PC-3 (cell line): ENCODE results near the gene PTPN21. TPM values are rescaled to one million over a fixed set of nuclear protein-coding genes. Genes with fewer than 3 reads are reported as not detected.

ENCODE experiments used
- ATAC-seq: fragments of 200-7000 bp; cut with Tn5 transposase; 2 replicates; pipeline ENCODE4 v1.9.1; 2020; ENCODE audit warnings: mild to moderate bottlenecking, moderate library complexity
- BruUV-seq: library from RNA; stranded (reverse); fragments of 400-500 nt; replicated peaks from 2 replicates; lab custom pipeline; 2021; lab: Mats Ljungman, UMichigan
- CTCF ChIA-PET: fragments of 300-600 bp; sonication (Branson Sonifier 250); formaldehyde crosslinking; loops from one replicate; lab custom pipeline; 2022; ENCODE audit warnings: antibody characterized with exemption; lab: Charles Lee
- POLR2A ChIA-PET: fragments of 300-600 bp; sonication (Branson Sonifier 250); formaldehyde crosslinking; loops from one replicate; lab custom pipeline; 2022; ENCODE audit warnings: antibody characterized with exemption; ENCODE audit not compliant: unreplicated experiment; lab: Charles Lee
- DNase-seq: peaks from one replicate; pipeline ENCODE4 v3.0.0-alpha.2; 2015
- H2AFZ ChIP-seq: fragments of 300-600 bp; sonication (generic); 2 replicates; pipeline ENCODE4 v1.6.0; 2016; ENCODE audit warnings: antibody characterized with exemption, low read length
- H3F3A ChIP-seq: fragments of 300-600 bp; sonication (generic); one replicate; pipeline ENCODE4 v1.6.0; 2017; ENCODE audit warnings: antibody characterized with exemption, low read length, control low read depth, mild to moderate bottlenecking; ENCODE audit not compliant: unreplicated experiment
- H3K27ac ChIP-seq: fragments of 300-600 bp; sonication (generic); 2 replicates; pipeline ENCODE4 v1.5.1; 2016; ENCODE audit warnings: mild to moderate bottlenecking, low read length
- H3K27me3 ChIP-seq: fragments of 300-600 bp; sonication (generic); 2 replicates; pipeline ENCODE4 v1.6.1; 2016; ENCODE audit warnings: low read length, mixed read lengths
- H3K36me3 ChIP-seq: fragments of 300-600 bp; sonication (generic); 2 replicates; pipeline ENCODE4 v1.6.1; 2016; ENCODE audit warnings: low read depth, mixed run types, low read length, mixed read lengths
- H3K4me1 ChIP-seq: fragments of 300-600 bp; sonication (generic); 2 replicates; pipeline ENCODE4 v1.5.1; 2016; ENCODE audit warnings: low read length; ENCODE audit not compliant: insufficient read depth
- H3K4me2 ChIP-seq: fragments of 300-600 bp; sonication (generic); 2 replicates; pipeline ENCODE4 v1.6.0; 2016; ENCODE audit warnings: low read length
- H3K4me3 ChIP-seq: fragments of 300-600 bp; sonication (generic); 2 replicates; pipeline ENCODE4 v1.5.1; 2016; ENCODE audit warnings: mild to moderate bottlenecking, low read length, mixed read lengths
- H3K79me2 ChIP-seq: fragments of 300-600 bp; sonication (generic); 2 replicates; pipeline ENCODE4 v1.6.1; 2017; ENCODE audit warnings: low read length, mixed read lengths
- H3K9ac ChIP-seq: fragments of 300-600 bp; sonication (generic); 2 replicates; pipeline ENCODE4 v1.6.0; 2016; ENCODE audit warnings: mild to moderate bottlenecking, low read length
- H3K9me2 ChIP-seq: fragments of 300-600 bp; sonication (generic); replicated peaks from 2 replicates; pipeline ENCODE4 v1.6.1; 2016; ENCODE audit warnings: mixed run types, low read length, mixed read lengths
- H3K9me3 ChIP-seq: fragments of 300-600 bp; sonication (generic); 2 replicates; pipeline ENCODE4 v1.6.1; 2016; ENCODE audit warnings: low read length, mixed read lengths
- H4K20me1 ChIP-seq: fragments of 300-600 bp; sonication (generic); 2 replicates; pipeline ENCODE4 v1.6.1; 2016; ENCODE audit warnings: low read length, mixed read lengths
- EZH2 ChIP-seq: fragments of 300-600 bp; sonication (generic); IDR thresholded peaks from one replicate; pipeline ENCODE4 v1.6.1; 2017; ENCODE audit warnings: antibody characterized with exemption, mild to moderate bottlenecking, low read length; ENCODE audit not compliant: unreplicated experiment
- EZH2phosphoT487 ChIP-seq: fragments of 300-600 bp; sonication (generic); IDR thresholded peaks from 2 replicates; pipeline ENCODE4 v1.6.1; 2018; ENCODE audit warnings: mild to moderate bottlenecking, antibody characterized with exemption, low read length, borderline replicate concordance
- intact Hi-C: fragments of 100-400 bp; cut with micrococcal nuclease; formaldehyde crosslinking; loops from 2 replicates; pipeline ENCODE4 v1.9.0; 2023
- total RNA-seq: library from RNA; depleted of rRNA; stranded (reverse); fragments of >200 nt; gene quantifications from 2 replicates; pipeline ENCODE4 v1.2.3, GENCODE V29; 2014
- TF ChIP-seq, protein P1 (sequence below): fragments of 300-600 bp; sonication (generic); conservative IDR thresholded peaks from 2 replicates; pipeline ENCODE4 v1.5.1; 2017; ENCODE audit warnings: antibody characterized with exemption, low read depth, mild to moderate bottlenecking, low read length

PTPN21 gene
- total RNA-seq, 1 experiment from 2014 or later, result 6.3 TPM

DNA sequence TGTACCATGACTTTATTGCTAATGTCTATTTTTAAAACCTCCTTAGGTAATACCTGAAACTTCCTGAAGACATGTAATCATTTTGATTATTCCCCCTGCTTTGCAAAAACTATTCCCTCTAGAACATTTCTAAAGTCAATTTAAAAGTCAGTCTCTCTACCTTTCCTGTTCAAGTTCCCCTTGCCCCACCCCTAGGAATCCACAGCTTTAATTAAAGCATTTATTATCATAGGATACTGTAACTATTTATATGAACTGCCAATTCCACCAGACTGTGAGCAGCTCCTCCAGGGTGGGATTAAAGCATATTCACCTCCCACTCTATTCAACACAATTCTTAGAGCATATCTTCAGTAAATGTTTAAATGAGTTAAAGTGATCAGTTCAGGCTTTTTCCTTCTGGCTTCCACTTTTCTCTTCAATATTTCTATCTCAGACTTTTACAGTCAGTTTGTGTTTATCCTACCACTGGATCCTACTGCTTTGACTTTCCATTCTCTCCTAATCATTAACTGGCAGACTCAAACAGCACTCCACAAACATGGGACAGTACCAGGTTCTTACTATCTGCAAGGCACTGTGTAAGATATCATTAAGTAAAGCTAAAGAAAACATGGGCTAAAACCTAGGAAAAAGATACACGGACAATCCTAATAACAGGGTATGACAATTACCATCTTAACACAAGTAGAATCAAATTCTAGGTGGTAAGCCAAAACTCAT, 39.1 kb downstream of the PTPN21 start:
- ChIA-PET CTCF (no interaction called here), POLR2A (no interaction called here)
- Histone ChIP-seq H3K27me3 (no peaks in the 10 kb centered on the region), H3K4me2 (no peak overlapping the region), H3K4me3 (no peak overlapping the region), H3K36me3 (0 out of 2 replicates have a peak, but pooled peaks cover 2% of the 10 kb centered on the region), H3F3A (no peaks in the 10 kb centered on the region), H2AFZ (no peak overlapping the region), H4K20me1 (no peaks in the 10 kb centered on the region), H3K9me3 (no peaks in the 10 kb centered on the region), H3K9me2 (no peaks in the 10 kb centered on the region), H3K79me2 (no peaks in the 10 kb centered on the region), H3K9ac (no peak overlapping the region), H3K27ac (no peak overlapping the region), H3K4me1 (peaks cover 20% of the 10 kb centered on the region)
- intact Hi-C loops, result no loop called here
- ATAC-seq (no peak), DNase-seq (no peak)
- TF ChIP-seq EZH2phosphoT487 (no peak), EZH2 (no peak)
- TF ChIP-seq, protein P1, sequence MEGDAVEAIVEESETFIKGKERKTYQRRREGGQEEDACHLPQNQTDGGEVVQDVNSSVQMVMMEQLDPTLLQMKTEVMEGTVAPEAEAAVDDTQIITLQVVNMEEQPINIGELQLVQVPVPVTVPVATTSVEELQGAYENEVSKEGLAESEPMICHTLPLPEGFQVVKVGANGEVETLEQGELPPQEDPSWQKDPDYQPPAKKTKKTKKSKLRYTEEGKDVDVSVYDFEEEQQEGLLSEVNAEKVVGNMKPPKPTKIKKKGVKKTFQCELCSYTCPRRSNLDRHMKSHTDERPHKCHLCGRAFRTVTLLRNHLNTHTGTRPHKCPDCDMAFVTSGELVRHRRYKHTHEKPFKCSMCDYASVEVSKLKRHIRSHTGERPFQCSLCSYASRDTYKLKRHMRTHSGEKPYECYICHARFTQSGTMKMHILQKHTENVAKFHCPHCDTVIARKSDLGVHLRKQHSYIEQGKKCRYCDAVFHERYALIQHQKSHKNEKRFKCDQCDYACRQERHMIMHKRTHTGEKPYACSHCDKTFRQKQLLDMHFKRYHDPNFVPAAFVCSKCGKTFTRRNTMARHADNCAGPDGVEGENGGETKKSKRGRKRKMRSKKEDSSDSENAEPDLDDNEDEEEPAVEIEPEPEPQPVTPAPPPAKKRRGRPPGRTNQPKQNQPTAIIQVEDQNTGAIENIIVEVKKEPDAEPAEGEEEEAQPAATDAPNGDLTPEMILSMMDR, result no peak
- no TSS peak for BruUV-seq

DNA sequence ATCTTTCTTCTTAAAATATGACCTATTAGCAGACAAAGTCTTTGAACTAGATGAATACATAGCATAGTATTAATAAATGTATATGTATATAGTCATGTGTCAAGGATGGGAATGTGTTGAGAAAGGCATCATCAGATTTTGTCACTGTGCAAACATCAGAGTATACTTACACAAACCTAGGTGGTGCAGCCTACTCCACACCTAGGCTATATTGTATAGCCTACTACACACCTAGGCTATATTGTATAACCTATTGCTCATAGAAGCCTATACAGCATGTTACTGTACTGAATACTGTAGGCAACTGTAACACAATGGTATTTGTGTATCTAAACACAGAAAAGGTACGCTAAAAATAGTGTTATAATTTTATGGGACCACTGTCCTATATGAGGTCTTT, 47.6 kb downstream of the PTPN21 start:
- no peaks in the 10 kb centered on the region for H3K9me3 ChIP-seq
- H3K4me2 ChIP-seq, result no peak overlapping the region
- peak; percentile 49 for ATAC-seq
- ChIA-PET POLR2A (no interaction called here), CTCF (no interaction called here)
- peak; percentile 33 for DNase-seq
- H3K9ac ChIP-seq, result no peak overlapping the region
- H3K4me3 ChIP-seq, result no peak overlapping the region
- no peak overlapping the region for H2AFZ ChIP-seq
- no peaks in the 10 kb centered on the region for H3K27me3 ChIP-seq
- no peak overlapping the region for H3K27ac ChIP-seq
- H3K9me2 ChIP-seq, result no peaks in the 10 kb centered on the region
- peaks cover 18% of the 10 kb centered on the region for H3K4me1 ChIP-seq
- no peaks in the 10 kb centered on the region for H3F3A ChIP-seq
- intact Hi-C loops, result no loop called here
- no peaks in the 10 kb centered on the region for H3K79me2 ChIP-seq
- H3K36me3 ChIP-seq, result peaks cover 6% of the 10 kb centered on the region; the same call in 1 of the 2 replicates
- no TSS peak for BruUV-seq
- no peaks in the 10 kb centered on the region for H4K20me1 ChIP-seq
- no peak for TF ChIP-seq EZH2
- TF ChIP-seq, protein P1, result no peak

DNA sequence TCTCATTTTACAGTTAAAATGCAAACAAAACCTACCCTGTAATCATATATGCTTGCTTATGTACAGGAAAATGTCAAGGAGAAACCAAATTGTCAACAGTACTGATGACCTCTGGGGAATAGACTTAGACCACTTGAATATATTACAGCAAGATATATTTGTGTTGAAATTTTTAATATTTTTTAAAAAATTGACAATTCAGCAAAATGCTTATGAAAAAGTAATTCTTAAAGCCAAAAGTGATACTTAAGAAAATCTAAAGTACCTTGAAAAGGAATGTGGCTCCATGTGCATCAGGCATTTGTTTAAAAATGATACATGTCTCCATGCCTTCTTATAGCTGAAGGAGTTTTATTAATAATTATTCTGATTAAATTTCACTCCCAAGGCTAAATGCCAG, 49.2 kb downstream of the PTPN21 start:
- Histone ChIP-seq H3K4me2 (no peak overlapping the region), H3K27me3 (no peaks in the 10 kb centered on the region), H3K9me3 (no peaks in the 10 kb centered on the region), H3K4me1 (peaks cover 18% of the 10 kb centered on the region), H2AFZ (no peak overlapping the region), H3K9ac (no peak overlapping the region), H3K27ac (no peak overlapping the region), H3K79me2 (no peaks in the 10 kb centered on the region), H3K9me2 (no peaks in the 10 kb centered on the region), H3F3A (no peaks in the 10 kb centered on the region), H4K20me1 (no peaks in the 10 kb centered on the region), H3K36me3 (peaks cover 6% of the 10 kb centered on the region; the same call in 1 of the 2 replicates), H3K4me3 (no peak overlapping the region)
- TF ChIP-seq EZH2, result no peak
- TF ChIP-seq EZH2phosphoT487, result no peak
- TF ChIP-seq, protein P1, result no peak
- no TSS peak for BruUV-seq
- intact Hi-C loops, result no loop called here
- DNase-seq (no peak), ATAC-seq (peak; percentile 52)
- ChIA-PET CTCF (interaction anchor here (0.6 kb wide), 1 partner anchor 54 kb away, joined by 5 read pairs; no protein-coding TSS in a partner anchor), POLR2A (no interaction called here)
